ENCODE data around the gene GPBP1. TPM values are rescaled to one million over a fixed set of nuclear protein-coding genes. Genes with fewer than 3 reads are reported as not detected.
"Not testable (repeated sequence)": the region's sequence is repeated elsewhere in the genome, so short reads cannot be mapped to it uniquely, and the experiment has no call there.

GPBP1 gene
- 35.1 TPM for total RNA-seq

DNA sequence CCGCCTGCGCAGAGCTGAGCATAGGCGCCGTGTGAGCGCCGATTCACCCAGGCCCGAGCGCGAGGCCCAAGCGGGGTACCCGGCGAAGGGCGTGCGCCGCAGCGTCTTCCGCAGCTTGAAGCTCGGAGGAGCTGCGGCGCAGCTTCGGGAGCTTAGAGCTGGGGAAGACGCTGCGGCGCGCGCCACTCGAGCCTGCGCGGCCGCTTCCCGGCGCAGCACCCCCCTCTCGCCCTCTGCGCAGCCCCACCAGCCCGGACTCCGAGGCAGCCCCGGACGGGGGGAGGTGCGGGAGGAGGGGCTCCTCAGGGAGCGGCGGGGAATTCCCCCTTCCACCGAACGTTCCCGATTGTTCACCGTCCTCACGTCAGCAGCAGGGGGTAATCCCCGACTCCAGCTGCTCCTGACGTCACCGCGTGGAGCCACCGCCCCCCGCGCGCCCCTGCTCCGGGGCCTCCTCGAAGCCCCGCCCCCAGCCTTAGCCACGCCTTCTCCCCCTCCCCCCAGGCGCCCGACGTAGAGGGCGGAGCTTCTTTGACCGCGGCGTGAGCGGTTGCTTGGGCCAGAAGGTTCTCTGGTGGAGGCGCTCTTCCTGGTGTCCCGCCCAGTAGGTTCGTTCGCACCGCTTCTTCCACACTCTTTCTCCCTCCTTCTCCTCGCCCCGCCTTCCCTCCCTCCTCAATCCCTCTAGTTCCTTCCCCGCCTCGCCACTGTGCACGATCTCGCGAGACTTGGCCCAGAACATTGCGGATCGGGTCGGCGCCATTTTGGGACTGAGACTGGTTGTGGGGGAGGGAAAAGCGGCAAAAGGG, at the start of gene GPBP1:
Gene GPBP1, plus strand, starts transcription at position 741 of the 809 bp plus-strand sequence. CDS start 40,072 bp downstream, outside the sequence.
- peak; percentile 94 for ATAC-seq

DNA sequence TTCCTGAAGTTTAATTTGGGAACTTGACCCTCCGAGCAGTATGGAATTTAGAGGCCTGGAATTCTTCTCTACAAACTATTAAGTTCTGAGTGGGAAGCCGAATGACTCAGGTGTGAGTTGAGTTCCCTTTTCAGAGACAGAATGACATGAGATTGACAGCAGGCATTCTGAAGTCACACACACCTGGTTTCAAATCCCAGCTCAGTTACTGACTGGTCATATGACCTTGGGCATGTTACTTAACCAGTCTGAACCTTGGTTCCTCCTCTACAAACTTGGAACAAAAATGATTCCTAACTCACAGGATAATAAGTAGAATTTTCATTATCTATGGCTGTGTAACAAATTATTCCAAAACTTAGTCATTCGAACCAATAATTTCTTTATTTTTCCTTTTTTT, 45.5 kb upstream of the GPBP1 start:
- peak; percentile 68 for ATAC-seq

DNA sequence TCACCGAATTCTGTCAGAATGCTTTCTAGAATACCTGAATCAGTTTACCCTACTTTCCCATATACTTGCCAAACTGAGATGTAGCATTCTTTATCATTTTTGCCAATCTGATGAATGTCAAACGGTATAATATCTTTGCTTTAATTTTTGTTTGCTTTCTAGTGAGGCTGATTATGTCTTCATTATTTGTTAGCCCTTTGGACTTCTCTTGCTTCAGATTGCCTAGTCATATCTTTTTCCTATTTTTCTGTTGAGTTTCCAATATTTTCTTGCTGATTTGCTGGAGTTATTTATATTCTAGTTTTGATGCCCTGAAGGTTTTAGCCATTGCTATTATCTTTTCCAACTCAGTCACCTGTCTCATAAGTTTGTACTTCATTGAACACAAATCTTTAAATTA, 40.3 kb upstream of the GPBP1 start:
- no peak for ATAC-seq

- ATAC-seq, result no peak
Measured at GRCh38 chr5:57137401-57137800, 36.5 kb upstream of the GPBP1 start.

GRCh38 chr5:57152316-57152715, 21.5 kb upstream of the GPBP1 start:
- ATAC-seq, result no peak

DNA sequence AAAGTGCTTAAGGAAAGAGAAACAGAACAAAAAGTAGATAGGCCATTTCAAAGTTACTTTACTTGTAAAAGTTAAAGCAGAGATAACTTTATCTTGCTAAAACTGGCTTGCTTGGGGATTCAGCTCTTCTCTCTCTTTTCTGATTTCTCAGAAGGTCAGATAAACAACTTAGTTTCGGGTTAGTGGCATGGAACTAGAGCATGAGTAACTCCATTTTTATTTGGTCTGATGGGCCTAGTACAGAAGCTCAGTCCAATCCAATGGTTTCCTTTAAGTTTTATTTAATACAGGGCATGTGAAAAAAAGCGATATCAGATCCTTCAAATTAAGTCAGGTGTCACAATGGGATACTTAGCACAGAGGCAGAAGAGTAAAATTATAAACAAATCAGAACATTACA, 18.8 kb upstream of the GPBP1 start:
- no peak for ATAC-seq

GRCh38 chr5:57157131-57157530, 16.7 kb upstream of the GPBP1 start:
- no peak for ATAC-seq

GRCh38 chr5:57157666-57158065, 16.2 kb upstream of the GPBP1 start:
- no peak for ATAC-seq

- ATAC-seq, result no peak
Measured at GRCh38 chr5:57163553-57164006, 10.3 kb upstream of the GPBP1 start.

DNA sequence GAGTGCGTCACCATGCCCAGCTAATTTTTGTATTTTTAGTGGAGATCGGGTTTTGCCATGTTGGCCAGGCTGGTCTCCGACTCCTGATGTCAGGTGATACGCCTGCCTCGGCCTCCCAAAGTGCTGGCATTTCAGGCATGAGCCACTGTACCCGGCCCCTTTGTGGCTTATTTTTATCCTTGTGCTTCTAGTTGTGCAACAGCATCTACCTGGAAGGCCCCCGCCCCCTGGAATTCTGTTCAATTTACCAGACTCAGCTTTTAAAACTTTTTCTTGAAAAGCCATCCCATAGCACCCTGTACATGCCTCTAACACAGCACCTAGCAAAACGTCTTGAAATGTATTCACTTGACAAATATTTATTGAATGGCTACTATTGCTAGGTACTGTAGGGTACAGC, 9.7 kb upstream of the GPBP1 start:
- ATAC-seq, result no peak

GRCh38 chr5:57165171-57165570, 8.7 kb upstream of the GPBP1 start:
- not testable (repeated sequence) for ATAC-seq

DNA sequence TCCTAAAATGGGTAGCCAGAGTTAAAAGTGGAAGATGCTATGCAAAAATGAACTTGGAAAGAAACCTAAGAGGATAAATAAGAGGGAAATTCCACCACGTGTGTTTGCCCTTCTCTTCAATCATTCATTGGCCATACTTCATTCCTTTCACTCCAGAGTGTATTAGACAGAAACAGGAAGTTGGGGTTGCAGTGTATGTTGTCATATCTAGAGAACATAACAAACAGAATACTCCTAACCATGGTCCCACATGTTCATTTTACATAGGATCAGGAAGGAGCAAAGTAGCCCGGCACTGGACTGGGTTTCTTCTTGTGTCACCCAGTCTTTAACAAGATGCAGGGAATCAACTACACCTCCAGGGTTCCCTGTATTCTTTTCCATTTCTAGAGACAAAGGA, 7.6 kb upstream of the GPBP1 start:
- no peak for ATAC-seq

DNA sequence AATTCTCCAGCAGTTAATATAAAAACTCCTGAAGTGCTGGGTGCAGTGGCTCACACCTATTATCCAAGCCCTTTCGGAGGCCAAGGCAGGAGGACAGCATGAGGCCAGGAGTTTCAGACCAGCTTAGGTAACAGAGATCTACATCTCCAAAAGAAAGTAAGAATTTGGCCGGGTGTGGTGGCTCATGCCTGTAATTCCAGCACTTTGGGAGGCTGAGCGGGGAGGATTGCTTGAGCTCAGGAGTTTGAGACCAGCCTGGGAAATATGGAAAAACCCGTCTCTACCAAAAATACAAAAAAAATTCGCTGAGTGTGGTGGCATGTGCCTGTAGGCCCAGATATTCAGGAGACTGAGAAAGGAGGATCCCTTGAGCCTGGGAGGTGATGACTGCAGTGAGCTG, 6.7 kb upstream of the GPBP1 start:
- ATAC-seq, result no peak

GRCh38 chr5:57170116-57170515, 3.7 kb upstream of the GPBP1 start:
- not testable (repeated sequence) for ATAC-seq

GRCh38 chr5:57171816-57172465, 1.9 kb upstream of the GPBP1 start:
- ATAC-seq, result no peak

- no peak for ATAC-seq
Measured at GRCh38 chr5:57172466-57173318, 1.2 kb upstream of the GPBP1 start.

- peak; percentile 3 for ATAC-seq
Measured at GRCh38 chr5:57174128-57174889, 450 bp downstream of the GPBP1 start.

DNA sequence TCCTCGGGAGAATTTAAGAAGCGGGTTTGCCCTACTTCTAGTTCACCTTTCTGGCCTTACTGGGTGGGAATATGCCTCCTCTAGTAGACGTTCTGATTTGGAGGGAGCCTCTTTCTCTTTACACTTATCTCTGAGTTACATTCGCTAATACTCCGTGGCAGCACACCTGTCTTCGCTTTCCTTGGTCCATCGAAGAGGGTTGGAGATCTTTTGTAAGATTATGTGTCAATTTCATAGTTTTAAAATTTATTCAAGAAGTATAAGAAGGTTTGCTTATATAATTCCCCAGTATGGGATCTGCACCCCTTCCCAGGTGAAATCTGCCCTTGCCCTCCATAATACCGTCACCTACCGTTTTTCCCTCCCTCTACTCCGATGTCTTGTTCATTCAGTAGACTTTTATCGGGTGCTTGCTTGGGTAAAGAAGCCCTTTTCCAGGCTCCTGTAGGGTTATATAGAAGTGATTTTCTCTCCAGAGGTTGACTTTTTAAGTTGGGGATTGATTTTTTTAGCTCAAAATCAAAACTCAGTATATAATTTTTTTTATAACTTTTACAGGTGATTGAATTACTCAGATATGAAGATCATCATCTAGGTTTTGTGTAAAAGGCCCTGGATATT, 1.1 kb downstream of the GPBP1 start:
- ATAC-seq, result no peak

- ATAC-seq, result no peak
Measured at GRCh38 chr5:57175551-57176309, 1.9 kb downstream of the GPBP1 start.

GRCh38 chr5:57176350-57176857, 2.5 kb downstream of the GPBP1 start:
- no peak for ATAC-seq
